Astrocyte of the hippocampus (primary cell): ENCODE results near the gene PKP3.
"Not testable (repeated sequence)": the region's sequence is repeated elsewhere in the genome, so short reads cannot be mapped to it uniquely, and the experiment has no call there.

Source experiments
- DNase-seq: peaks from one replicate; pipeline ENCODE4 v3.0.0; 2011; ENCODE audit warnings: low read depth, low spot score

Gene PKP3

GRCh38 chr11:409600-410483 is 15.8 kb downstream of the PKP3 start:
- DNase-seq: no peak

- not testable (repeated sequence) for DNase-seq
These were observed 16.7 kb downstream of the PKP3 start for GRCh38 chr11:410711-411110.

GRCh38 chr11:411520-411919 is 17.5 kb downstream of the PKP3 start:
- not testable (repeated sequence) for DNase-seq

GRCh38 chr11:412641-413119 is 18.7 kb downstream of the PKP3 start:
- no peak for DNase-seq

GRCh38 chr11:413120-414081 is 19.4 kb downstream of the PKP3 start:
- DNase-seq: no peak

- no peak for DNase-seq
These were observed 20.4 kb downstream of the PKP3 start for GRCh38 chr11:414318-414857.

- no peak for DNase-seq
These were observed 21.6 kb downstream of the PKP3 start for GRCh38 chr11:415640-416041.

- no peak for DNase-seq
These were observed 22.2 kb downstream of the PKP3 start for GRCh38 chr11:416051-416756.

GRCh38 chr11:416757-417621 is 23.0 kb downstream of the PKP3 start:
- no peak for DNase-seq

GRCh38 chr11:417652-418342 is 23.8 kb downstream of the PKP3 start:
- DNase-seq: no peak

GRCh38 chr11:418343-419247 is 24.6 kb downstream of the PKP3 start:
- DNase-seq: no peak

GRCh38 chr11:419248-420005 is 25.4 kb downstream of the PKP3 start:
- DNase-seq: no peak

- DNase-seq: no peak
These were observed 26.3 kb downstream of the PKP3 start for GRCh38 chr11:420054-420910.

GRCh38 chr11:420911-421321 is 26.9 kb downstream of the PKP3 start:
- DNase-seq: no peak

- no peak for DNase-seq
These were observed 28.2 kb downstream of the PKP3 start for GRCh38 chr11:422249-422656.

- DNase-seq: no peak
These were observed 30.2 kb downstream of the PKP3 start for GRCh38 chr11:424232-424631.

- DNase-seq: not testable (repeated sequence)
These were observed 30.8 kb downstream of the PKP3 start for GRCh38 chr11:424766-425165.
